Measurements from ENCODE around the gene CD84. TPM values are rescaled to one million over a fixed set of nuclear protein-coding genes. Genes with fewer than 3 reads are reported as not detected.
"Not testable (repeated sequence)": the region's sequence is repeated elsewhere in the genome, so short reads cannot be mapped to it uniquely, and the experiment has no call there.

Gene CD84
- total RNA-seq, 1 experiment from 2014 or later, result not detected

DNA sequence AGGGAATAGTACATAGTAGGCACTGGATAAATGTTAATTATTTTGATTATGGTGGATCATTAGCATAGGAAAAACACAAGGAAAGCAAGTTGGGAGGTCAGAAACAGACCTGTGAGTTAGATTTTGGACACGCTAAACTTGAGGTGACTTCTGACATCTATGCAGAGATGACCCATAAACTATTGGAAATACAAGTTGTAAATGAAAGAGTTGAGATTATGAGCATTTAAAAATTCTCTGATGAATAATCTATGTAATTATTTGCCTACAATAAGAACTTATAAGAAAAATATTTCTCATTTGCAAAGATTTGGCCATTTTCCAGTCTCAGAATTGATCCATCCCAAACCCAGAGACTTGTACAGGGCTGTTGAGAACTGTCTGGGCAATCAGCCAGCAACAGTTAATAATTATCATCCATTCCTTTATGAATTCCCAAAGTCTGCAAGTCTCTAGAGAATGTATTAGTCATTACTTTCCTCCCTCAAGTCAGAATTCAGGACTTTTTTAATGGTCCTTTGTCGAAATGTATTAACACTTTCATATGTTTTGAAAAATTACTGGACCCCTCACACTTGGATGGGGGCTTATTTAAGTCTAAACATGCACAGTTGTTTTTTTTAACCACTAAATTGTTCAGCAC, 36.9 kb downstream of the CD84 start:
- DNase-seq (ENCODE audit: low spot score), result peak; percentile 85

DNA sequence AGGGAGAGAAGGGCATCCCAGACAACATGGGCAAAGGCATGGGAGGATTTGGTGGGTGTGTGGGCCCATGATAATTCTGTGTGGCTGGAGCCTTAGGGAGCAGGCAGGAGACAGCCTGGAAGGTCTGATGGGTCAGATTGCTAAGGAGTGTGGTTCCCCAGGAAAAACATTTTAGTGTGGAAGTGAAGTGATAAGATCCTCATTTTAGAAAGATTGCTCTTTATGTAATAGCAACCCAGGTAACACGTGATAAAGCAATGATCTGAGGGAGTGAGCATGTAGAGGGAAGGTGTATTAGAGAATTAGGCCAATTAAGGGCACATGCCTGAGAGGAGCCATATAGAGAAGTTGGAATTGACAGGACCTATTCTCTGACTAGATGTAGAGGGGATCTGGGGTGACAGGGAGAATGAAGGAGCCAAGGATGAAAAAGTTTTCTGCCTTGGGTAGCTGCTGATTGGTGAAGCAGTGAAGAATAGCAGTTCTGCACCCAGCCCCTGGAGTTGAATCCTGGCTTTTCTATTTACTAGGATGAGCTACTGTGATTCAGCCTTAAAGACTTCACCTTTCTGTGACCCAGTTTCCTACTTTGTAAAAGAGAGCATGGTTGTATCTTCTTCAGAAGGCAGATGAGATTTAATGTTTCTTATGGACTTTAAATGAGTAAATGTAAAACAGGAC, 37.5 kb downstream of the CD84 start:
- DNase-seq (ENCODE audit: low spot score), result no peak

DNA sequence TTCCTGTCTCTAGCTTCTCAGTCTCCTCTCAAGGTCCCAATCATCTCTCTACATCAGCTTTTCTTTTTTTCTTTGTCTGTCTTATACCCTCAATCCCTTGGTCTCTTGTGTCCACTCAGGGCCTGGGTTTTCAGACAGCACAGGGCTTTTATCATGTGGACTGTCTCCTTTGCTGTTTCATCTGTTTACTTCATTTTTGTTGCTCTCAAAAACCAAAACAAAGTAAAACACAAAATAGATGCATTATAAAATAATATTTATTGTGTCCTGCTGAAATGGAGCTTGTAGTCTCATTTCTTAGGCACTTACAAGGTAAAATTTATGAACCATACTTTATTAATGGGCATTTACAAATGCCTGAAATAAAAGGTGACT, 38.5 kb downstream of the CD84 start:
- DNase-seq (ENCODE audit: low spot score), result no peak

DNA sequence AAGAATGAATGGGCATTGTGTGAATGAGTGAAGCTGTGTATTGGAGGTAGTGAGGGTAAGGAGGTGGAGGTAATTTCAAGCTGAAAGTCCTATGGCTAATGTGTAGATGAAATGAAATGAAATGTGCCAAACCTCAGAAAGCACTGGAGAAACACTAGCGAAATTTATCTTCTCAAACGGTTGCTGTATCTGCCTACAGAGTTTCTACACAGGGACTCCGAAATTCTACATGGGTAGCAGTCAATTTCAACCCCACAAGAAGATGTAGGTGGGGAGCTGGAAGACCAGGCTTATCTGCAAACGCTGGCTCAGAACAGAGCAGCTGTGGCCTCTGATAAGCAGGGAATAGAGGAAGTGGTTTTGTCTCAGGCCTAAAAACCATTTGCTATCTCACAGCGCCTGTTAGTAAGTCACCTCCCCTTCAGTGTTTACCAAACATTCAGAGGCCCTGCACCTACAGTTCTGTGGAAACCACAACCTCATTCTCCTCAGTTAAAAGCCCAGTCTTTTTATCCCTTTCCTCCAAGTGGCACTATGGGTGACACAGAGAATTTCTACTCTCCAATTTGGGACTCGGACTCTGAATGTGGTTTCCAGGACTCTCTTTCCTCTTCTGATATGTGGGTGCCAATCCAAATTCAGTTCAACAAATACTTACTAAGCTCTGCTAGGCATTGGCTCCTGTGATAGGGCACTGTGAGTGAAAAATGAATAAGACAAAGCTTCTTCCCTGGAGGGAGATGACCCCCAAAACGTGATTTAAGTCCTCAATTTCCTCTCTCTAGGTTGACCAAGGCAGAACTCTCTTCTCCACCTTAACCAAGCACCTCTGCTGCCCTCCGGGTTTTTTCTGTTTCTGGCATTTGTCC, 39.1 kb downstream of the CD84 start:
- DNase-seq (ENCODE audit: low spot score), result peak; percentile 48

DNA sequence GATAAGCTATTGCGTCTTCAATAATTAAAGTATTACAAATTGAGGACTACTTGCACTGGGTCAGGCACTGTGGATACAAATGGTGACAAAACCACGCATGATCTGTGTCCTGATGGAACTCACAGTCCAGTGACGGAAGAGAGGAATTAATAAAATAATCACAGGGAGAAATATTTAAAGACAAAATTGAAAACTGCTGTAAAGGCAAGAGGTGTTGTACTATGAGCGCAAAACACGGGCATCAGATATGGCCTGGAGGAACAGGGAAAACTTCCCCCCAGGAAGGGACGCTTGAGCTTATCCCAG, 39.7 kb downstream of the CD84 start:
- DNase-seq (ENCODE audit: low spot score), result no peak

DNA sequence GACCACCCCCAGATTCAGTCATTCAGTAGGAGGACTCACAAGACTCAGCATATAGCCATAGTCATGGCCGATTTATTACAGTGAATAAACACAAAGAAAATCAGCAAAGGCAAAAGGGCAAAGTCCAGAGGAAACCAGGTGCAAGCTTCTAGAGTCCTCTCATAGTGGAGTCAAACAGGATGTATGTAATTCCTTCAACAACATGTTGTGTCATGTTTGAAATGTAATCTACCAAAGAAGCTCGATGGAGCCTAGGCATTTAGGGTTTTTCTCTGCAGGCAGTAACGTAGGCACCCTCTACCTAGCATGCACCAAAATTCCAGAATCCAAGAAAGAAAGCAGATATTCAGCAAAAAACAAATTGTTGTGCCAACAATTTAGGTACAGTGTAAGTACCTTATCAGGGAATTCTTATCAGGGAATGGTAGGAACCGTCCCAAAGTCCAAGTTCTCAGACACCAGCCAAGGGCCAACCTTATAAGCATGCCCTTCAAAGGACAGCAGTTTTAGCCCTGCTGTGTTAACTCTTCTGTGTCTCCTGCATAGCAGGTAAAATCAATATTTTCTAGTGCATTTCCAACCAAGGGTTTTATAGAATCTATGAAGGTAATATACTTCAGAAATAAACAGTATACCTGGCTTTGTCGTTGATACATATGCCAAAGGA, 40.2 kb downstream of the CD84 start:
- DNase-seq (ENCODE audit: low spot score), result peak; percentile 82

DNA sequence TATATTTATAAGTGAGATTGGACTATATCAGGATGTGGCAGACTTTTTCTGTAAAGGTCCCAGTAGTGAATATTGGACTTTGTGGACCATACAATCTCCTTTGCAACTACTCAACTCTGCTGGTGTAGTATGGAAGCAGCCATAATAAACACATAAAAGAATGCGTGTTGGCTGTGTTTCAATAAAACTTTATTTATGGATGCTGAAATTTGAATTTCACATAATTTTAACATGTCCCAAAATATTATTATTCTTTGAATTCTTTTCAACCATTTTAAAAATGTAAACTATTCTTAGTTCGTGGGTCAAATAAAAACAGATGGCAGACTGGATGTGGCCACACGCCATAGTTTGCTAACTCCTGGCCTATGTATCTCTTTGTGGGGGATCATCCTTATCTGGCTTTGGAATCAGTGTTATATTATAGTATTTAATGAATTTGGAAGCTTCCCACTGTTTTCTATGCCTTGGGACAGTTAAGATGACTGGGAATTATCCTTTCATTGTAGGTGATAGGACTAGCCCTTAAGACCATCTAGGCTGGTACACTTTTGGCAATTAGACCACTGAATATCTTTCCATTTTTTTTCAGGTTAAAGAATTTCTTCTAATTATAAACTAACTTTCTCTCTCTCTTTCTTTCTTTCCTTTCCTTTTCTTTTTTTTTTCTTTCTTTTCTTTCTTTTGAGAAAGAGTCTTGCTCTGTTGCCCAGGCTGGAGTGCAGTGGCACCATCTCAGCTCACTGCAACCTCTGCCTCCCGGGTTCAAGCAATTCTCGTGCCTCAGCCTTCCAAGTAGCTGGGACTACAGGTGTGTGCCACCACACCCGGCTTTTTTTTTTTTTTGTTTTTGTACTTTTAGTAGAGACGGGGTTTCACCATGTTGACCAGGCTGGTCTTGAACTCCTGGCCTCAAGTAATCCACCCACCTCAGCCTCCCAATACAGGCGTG, 41.3 kb downstream of the CD84 start:
- no peak for DNase-seq (ENCODE audit: low spot score)

DNA sequence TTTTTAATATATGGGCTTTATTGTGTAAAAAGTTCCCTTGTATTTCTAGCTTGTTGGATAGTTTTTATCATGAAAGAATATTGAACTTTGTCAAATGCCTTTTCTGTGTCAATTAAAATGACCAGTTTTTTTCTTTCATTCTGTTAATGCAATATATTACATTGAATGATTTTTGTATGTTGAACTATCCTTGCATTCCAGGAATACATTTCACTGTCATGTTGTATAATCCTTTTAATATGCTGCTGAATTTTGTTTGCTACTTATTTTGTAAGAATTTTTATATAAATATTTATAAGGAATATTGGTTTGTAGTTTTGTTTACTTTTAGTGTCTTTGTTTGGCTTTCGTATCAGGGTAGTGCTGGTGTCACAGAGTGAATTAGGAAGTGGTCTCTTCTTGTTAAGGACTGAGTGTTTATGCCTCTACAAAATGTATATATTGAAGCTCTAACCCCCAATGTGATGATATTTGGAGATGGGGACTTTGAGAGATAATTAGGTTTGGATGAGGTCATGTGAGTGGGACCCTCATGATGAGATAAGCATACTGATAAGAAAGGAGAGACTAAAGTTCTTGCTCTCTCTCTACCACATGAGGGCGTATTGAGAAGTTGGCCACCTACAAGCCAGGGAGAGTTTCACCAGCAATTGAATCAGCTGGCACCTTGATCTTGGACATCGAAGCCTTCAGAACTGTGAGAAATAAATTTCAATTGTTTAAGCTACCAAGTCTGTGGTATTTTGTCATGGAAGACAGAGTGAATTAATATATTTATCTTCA, 44.3 kb downstream of the CD84 start:
- DNase-seq (ENCODE audit: low spot score), result no peak

DNA sequence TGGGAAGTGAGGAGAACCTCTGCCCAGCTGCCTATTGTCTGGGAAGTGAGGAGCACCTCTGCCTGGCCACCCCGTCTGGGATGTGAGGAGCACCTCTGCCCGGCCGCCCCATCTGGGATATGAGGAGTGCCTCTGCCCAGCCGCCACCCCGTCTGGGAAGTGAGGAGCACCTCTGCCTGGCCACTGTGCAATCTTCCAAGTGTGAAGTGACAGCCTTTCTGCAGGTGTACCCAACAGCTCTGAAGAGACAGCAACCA, 46.8 kb downstream of the CD84 start:
- DNase-seq (ENCODE audit: low spot score), result not testable (repeated sequence)

DNA sequence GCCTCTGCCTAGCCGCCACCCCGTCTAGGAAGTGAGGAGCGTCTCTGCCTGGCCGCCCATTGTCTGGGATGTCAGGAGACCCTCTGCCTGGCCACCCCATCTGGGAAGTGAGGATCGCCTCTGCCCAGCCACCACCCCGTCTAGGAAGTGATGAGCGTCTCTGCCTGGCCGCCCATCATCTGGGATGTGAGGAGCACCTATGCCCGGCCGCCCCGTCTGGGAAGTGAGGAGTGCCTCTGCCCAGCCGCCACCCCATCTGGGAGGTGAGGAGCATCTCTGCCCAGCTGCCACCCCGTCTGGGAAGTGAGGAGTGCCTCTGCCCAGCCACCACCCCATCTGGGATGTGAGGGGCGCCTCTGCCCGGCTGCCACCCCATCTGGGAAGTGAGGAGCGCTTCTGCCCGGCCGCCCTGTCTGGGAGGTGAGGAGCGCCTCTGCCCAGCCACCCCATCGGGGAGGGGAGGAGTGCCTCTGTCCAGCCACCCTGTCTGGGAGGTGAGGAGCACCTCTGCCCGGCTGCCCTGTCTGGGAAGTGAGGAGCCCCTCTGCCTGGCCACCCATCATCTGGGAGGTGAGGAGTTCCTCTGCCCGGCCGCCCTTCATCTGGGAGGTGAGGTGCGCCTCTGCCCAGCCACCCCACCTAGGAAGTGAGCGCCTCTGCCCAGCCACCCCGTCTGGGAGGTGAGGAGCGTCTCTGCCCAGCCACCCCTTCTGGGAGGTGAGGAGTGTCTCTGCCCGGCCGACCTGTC, 47.3 kb downstream of the CD84 start:
- DNase-seq (ENCODE audit: low spot score), result not testable (repeated sequence)

DNA sequence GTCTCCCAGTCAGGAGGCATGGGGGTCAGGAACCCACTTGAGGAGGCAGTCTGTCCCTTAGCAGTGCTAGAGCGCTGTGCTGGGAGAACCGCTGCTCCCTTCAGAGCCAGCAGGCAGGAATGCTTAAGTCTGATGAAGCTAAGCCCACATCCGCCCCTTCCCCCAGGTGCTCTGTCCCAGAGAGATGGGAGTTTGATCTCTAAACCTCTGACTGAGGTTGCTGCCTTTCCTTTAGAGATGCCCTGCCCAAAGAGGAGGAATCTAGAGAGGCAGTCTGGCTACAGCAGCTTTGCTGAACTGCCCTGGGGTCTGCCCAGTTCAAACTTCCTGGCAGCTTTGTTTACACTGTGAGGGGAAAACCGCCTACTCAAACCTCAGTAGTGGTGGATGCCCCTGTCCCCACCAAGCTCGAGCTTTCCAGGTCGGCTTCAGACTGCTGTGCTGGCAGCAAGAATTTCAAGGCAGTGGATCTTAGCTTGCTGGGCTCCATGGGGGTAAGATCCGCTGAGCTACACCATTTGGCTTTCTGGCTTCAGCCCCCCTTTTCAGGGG, 49.8 kb downstream of the CD84 start:
- not testable (repeated sequence) for DNase-seq (ENCODE audit: low spot score)

DNA sequence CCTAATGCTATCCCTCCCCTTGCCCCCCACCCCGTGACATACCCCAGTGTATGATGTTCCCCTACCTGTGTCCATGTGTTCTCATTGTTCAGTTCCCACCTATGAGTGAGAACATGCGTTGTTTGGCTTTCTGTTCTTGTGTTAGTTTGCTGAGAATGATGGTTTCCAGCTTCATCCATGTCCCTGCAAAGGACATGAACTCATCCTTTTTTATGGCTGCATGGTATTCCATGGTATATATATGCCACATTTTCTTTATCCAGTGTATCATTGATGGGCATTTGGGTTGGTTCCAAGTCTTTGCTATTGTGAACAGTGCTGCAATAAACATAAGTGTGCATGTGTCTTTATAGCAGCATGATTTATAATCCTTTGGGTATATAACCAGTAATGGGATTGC, 55.5 kb downstream of the CD84 start:
- DNase-seq (ENCODE audit: low spot score), result not testable (repeated sequence)

DNA sequence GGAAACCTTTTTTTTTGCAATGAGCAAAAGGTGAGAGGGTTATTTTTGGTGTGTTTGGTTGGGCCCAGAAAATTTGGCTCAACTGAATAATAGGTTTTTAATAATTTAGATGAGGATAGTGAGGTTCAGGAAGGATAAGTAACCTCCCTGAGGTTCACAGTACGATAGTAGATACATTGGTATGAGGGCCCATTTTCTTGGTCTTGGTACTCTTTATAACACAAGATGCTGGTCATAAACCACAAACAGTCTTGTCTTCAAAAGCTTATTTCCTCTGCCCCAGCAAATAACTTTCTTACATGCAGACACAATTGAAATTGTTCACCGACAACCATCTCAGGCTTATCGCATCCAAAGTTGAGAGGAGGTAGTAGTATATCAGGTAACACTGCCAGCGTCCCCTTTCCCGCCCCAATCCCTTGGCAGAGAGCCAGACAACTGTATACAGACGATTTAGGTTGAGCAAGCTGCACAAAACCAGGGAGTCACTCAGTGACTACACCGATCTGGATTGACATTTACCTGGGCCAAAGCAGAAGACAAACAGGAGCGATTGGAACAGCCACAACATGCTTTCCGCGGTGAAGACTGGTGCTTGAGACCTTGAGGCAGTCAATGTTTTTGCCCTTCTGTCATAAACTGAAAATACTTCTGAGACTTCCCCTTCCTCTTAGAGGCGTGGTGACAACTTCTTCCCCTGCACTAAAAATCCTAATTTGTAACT, 56.5 kb downstream of the CD84 start, which contains the start of gene SLAMF6:
TSS of gene SLAMF6 (minus strand) at position 634 of the 724 bp plus-strand sequence. CDS start at position 571, 63 bp downstream.
- DNase-seq (ENCODE audit: low spot score), result no peak

DNA sequence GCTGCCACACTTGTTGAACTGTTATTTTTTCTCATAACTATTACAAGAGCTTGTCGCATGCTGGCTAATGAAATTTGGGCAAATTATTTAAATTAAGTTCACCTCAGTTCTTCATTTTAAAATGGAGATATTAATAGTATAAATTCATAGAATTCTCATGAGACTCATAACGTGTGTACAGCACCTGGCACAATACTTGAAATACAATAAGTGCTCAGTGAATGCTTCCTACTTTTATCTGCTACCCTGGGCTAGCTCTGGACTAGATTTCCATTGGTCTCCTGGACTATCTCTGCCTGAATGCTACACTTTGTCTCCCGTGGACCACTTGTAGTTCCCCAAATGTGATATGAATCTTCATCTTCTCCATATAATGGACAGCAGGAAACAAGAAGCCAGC, 57.2 kb downstream of the CD84 start:
- no peak for DNase-seq (ENCODE audit: low spot score)

DNA sequence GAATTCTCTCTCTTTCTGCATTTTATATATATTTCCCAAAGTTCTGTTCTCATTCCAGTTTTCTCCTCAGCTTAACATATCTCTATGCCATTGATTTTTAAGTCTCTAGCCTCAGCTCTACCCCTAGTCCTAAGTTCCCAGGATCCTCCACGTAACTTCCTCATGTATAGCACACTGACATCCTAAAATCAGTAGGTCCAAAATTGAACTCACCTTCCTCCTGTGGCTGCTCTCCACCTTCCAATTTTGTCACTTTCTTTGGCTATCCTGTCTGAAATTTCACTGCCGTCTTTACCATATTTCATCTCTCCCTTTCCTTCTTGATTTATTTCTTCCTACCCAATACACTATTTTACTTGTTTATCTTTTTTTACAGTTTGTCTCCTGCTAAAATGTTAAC, 57.7 kb downstream of the CD84 start:
- no peak for DNase-seq (ENCODE audit: low spot score)

DNA sequence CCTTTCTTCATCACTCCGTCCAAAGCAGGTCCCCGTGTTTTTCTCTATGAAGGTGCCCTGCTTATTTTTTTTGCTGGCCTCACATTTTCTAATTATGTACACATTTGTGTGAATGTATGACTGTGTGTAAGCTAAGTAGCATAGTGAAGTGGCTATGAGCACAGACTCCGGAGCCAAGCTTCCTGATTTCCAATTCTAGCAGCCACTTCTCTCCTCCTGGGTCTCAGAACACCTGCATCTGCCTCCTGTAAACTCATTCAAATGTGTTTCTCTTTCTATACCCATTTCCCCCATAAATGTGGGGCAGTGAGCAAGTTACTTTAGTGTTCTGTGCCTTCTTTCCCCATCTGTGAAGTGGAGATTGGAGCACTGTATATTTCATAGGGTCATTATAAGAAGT, 58.3 kb downstream of the CD84 start:
- no peak for DNase-seq (ENCODE audit: low spot score)

DNA sequence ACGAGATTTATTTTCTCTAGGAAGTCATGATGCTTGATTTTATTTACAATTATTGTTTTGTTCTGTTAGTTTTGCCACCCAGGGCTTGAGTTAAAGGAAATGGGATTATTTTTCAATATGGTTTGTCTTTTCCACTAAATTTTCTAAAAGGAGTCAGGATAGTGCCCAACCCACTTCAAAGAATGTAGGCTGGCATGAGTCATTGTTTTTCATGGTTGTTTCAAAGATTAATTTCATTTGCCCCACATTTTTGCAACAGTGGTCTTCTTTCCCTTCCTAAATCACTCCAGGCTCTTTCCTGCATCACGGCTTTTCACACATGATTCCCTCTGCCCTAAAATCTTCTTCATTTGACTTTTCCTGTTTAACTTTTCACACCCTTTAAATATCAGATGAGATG, 58.7 kb downstream of the CD84 start:
- peak; percentile 36 for DNase-seq (ENCODE audit: low spot score)

DNA sequence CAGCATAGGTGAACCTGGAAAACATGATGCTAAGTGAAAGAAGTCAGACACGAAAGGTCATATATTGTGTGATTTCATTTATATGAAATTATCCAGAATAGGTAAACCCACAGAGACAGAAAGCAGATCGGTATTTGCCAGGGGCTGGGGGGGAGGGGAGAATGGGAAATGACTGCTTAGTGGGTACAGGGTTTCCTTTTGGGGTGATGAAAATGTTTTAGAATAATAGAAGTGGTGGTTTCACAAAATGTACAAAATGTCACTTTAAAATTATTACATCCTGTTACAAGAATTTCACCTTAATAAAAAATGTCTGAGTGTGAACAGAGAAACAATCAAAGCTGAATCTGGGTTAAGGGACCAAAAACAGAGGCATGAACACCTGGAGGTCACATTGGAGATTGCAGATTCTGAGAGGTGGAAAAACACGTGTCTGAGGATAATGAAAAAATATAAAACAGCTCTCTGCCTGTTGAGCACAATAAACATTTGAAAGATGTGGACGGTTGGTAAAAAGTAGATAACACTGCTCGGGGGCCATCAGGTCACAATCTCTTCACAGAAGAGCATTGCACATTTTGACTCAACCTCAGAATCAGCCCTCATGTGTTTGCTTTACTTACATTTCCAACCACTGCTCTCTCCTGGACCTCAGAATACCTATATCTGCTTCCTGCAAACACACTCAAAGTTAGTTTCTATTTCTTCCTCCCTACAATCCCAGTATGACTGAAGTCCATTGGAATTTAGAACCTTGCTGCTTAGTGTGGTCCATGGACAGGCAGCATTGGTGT, 59.5 kb downstream of the CD84 start:
- DNase-seq (ENCODE audit: low spot score), result peak; percentile 49
